Esophagus squamous epithelium (tissue), 5 donors: ENCODE measurements around the gene PLIN1. TPM values are rescaled to one million over a fixed set of nuclear protein-coding genes. Genes with fewer than 3 reads are reported as not detected.
"Not testable (repeated sequence)": the region's sequence is repeated elsewhere in the genome, so short reads cannot be mapped to it uniquely, and the experiment has no call there.

Experiments
- DNase-seq: peaks from one replicate; lab custom pipeline; 2025; lab: John Stamatoyannopoulos, UW
- H3K27ac ChIP-seq, 4 donors: fragments of 200-600 bp; sonication (generic); one replicate each; pipeline ENCODE4 v1.5.1; 2016 to 2019; ENCODE audit warnings: mild to moderate bottlenecking in 1 of 4
- H3K27me3 ChIP-seq, 4 donors: fragments of 200-600 bp; sonication (generic); 1 replicate in 3 of 4; 2 replicates in 1 of 4; pipeline versions ENCODE4 v1.5.1 to v1.6.0; 2017 to 2021; ENCODE audit warnings: antibody characterized with exemption in 1 of 4
- H3K36me3 ChIP-seq, 3 donors: fragments of 200-600 bp; sonication (generic); one replicate each; pipeline ENCODE4 v1.5.1; 2016 to 2019
- H3K4me1 ChIP-seq, 3 donors: fragments of 200-600 bp; sonication (generic); one replicate each; pipeline ENCODE4 v1.5.1; 2017 to 2019
- H3K4me3 ChIP-seq, 4 donors: fragments of 200-600 bp; sonication (generic); 1 replicate in 3 of 4; 2 replicates in 1 of 4; pipeline ENCODE4 v1.5.1; 2016 to 2019; ENCODE audit warnings: mild to moderate bottlenecking in 2 of 4, moderate library complexity in 1 of 4
- H3K9me3 ChIP-seq, 3 donors: fragments of 200-600 bp; sonication (generic); one replicate each; pipeline ENCODE4 v1.5.1; 2016 to 2019
- POLR2A ChIP-seq, 4 donors: fragments of 450-650 bp; IDR thresholded peaks; one replicate each; pipeline ENCODE4 v1.6.1; 2017; ENCODE audit warnings: antibody characterized with exemption in 4 of 4, mild to moderate bottlenecking in 4 of 4, moderate library complexity in 3 of 4
- WGBS, 2 donors: methylation state at CpG; one replicate each; pipeline ENCODE4 v1.1.5; 2018; 5-methylcytosine and 5-hydroxymethylcytosine counted together
- intact Hi-C: fragments of 100-400 bp; cut with DNase I; formaldehyde crosslinking; loops from one replicate; pipeline ENCODE4 v1.15.0; 2022
- total RNA-seq, 4 donors: library from RNA; depleted of rRNA; stranded (reverse); fragments of >200 nt; gene quantifications; one replicate each; pipeline ENCODE4 v1.1.0, GENCODE V29; 2016
- TF ChIP-seq, protein P1 (sequence below), 6 experiments: fragments of 450-650 bp in 4 of 6; fragments of 200-600 bp in 2 of 6; sonication (generic) in 2 of 6; IDR thresholded peaks; one replicate each; pipeline ENCODE4 v1.5.1; 2016 to 2019; ENCODE audit warnings: antibody characterized with exemption in 6 of 6, mild to moderate bottlenecking in 4 of 6, moderate library complexity in 4 of 6
- donor health status: DM: yes; HTN: yes; CAD: no.

Gene PLIN1
- total RNA-seq, 4 donors from 2014 or later, result 0.26 to 3.6 (median 0.91) TPM

DNA sequence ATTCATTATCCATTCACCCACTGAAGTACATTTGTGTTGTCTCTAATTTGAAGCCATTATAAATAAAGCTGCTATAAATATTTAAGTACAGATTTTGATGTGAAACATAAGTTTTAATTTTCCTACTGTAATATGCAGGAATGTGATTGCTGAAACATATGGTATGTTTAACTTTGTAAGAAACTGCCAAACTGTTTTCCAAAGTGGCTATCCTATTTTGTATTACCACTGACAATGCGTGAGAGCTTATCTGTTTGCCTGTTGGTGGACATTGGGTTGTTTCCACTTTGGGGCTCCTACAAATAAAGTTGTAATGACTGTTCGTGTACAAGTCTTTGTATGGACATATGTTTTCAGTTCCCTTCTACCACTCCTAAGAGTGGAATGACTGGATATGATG, 13.9 kb upstream of the PLIN1 start:
- TF ChIP-seq POLR2A (IDR thresholded peaks at IDR 0.05), result no peak
- TF ChIP-seq, protein P1, sequence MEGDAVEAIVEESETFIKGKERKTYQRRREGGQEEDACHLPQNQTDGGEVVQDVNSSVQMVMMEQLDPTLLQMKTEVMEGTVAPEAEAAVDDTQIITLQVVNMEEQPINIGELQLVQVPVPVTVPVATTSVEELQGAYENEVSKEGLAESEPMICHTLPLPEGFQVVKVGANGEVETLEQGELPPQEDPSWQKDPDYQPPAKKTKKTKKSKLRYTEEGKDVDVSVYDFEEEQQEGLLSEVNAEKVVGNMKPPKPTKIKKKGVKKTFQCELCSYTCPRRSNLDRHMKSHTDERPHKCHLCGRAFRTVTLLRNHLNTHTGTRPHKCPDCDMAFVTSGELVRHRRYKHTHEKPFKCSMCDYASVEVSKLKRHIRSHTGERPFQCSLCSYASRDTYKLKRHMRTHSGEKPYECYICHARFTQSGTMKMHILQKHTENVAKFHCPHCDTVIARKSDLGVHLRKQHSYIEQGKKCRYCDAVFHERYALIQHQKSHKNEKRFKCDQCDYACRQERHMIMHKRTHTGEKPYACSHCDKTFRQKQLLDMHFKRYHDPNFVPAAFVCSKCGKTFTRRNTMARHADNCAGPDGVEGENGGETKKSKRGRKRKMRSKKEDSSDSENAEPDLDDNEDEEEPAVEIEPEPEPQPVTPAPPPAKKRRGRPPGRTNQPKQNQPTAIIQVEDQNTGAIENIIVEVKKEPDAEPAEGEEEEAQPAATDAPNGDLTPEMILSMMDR (IDR thresholded peaks at IDR 0.05), result no peak

DNA sequence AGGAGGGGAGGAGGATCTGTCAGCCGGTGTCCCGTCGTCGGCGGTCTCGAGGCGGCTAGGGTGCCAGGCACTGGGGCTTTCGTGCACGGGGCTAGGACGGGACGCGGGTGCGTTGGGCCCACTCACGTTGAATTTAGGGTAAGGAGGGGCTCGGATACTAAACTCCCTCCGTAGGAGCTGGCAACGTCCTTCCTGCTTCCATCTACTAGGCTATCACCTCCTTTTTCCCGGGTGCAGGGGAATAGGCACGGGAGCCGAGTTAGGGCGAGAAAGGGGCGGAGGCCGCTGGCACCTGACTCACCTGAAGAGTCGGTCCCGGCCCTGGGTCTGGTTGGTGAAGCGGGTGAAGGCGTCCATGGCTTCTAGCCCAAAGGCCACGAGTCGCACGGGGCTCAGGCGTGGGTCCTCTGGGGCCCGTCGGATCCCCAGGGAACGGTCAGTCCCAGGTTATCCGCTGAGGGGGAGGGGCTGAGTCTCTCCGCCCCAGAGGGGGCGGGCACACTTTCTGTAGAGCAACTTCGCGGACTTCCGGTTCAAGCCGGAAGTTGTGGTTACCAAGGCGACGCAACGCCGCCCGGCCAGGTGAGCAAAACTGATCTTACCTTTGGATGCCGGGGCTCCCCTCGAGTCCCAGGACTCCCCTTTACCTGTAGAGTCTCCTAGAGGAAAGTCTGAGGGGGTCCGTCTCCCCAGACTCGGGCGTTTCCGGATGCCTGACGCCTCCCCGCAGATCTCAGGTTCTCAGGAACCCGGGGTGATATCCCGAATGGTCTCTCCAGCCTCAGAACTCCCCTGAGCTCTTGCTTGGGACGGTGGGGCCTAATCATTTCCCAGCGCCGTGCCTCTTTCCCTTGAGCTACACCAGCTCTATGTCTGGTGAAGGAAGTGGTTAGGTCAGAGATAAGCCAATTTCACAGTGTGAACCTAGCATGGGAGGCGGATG, 11.4 kb upstream of the PLIN1 start, which contains the start of the genes PEX11A and WDR93:
PEX11A (minus strand) TSS at position 479 of the 943 bp plus-strand sequence; CDS start at position 357, 122 bp downstream.
WDR93 (plus strand) TSS at position 536 of the 943 bp plus-strand sequence. CDS start 10,936 bp downstream, outside the sequence.
- H3K4me3 ChIP-seq, result peak within 1 kb of the TSS; percentile 41 to 95 (median 81)
- no peaks in the 10 kb centered on the region for H3K27me3 ChIP-seq
- 5 to 7% methylated on average over 10 to 13 of the region's 60 CpGs for whole genome bisulfite sequencing, 2 donors
- peak within 1 kb of the TSS; percentile 60 to 89 (median 72) for H3K27ac ChIP-seq
- H3K9me3 ChIP-seq, result no peaks in the 10 kb centered on the region
- TF ChIP-seq POLR2A (IDR thresholded peaks at IDR 0.05), result peak in 2 of 4 donors; percentile 12 to 44
- TF ChIP-seq, protein P1 (IDR thresholded peaks at IDR 0.05), result no peak
- intact Hi-C loops, result no loop called here
- H3K36me3 ChIP-seq, result peaks cover 0 to 11% (median 0%) of the 10 kb centered on the region in 3 donors
- H3K4me1 ChIP-seq, result peaks cover 5 to 30% (median 19%) of the 10 kb centered on the region in 3 donors
- DNase-seq, result peak; percentile 18

More for the DNA sequence above, 13.9 kb upstream of the PLIN1 start:
- H3K27me3 ChIP-seq, result no peaks in the 10 kb centered on the region
- H3K4me1 ChIP-seq, result peaks cover 5 to 27% (median 19%) of the 10 kb centered on the region in 3 donors
- H3K27ac ChIP-seq, result no peak overlapping the region
- no peaks in the 10 kb centered on the region for H3K9me3 ChIP-seq
- no peak overlapping the region for H3K4me3 ChIP-seq
- intact Hi-C loops, result no loop called here
- 20 to 25% methylated on average over 2 of the region's 2 CpGs for WGBS, 2 donors
- H3K36me3 ChIP-seq, result no peaks in the 10 kb centered on the region
- no peak for DNase-seq

DNA sequence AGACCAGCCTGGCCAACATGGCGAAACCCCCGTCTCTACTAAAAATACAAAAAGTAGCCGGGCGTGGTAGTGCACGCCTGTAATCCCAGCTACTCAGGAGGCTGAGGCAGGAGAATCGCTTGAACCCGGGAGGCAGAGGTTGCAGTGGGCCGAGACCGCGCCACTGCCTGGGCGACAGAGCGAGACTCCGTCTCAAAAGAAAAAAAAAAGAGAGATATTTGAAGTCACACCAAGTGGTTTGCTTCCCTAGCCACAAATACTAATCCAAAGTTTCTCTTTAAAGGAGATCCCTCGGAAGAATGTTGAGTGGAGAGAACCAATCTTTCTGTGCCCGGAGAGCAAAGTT, 10.7 kb upstream of the PLIN1 start:
- peak overlapping the region; percentile 60 to 89 (median 72) for H3K27ac ChIP-seq
- H3K4me3 ChIP-seq, result peak overlapping the region; percentile 41 to 95 (median 81)
- DNase-seq, intact Hi-C loops, H3K27me3 ChIP-seq, H3K9me3 ChIP-seq: not testable (repeated sequence)
- 28 to 30% methylated on average over 15 of the region's 15 CpGs for WGBS, 2 donors
- peaks cover 5 to 30% (median 19%) of the 10 kb centered on the region in 3 donors for H3K4me1 ChIP-seq
- H3K36me3 ChIP-seq, result peaks cover 0 to 11% (median 0%) of the 10 kb centered on the region in 3 donors

DNA sequence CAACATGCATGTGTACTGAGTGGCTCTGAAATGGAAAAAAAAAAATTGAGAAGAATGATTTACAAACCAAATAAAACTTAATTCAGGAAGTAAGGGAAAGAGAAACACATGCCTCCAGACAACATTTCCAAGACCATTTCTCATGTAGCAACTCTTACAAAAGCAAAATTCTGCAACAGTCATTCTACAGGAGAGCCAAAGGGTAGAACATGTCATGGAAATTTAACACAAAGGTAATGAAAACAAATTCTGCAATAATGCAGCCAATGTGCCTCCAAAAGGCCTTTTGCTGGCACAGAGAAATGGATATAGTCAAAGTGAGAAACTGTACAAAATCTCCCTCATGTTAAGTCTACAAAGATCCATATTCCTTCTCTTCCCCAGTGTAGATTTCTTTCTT, 7.4 kb upstream of the PLIN1 start:
- Histone ChIP-seq H3K9me3 (no peaks in the 10 kb centered on the region), H3K4me1 (peaks cover 5 to 30% (median 19%) of the 10 kb centered on the region in 3 donors), H3K27me3 (no peaks in the 10 kb centered on the region), H3K36me3 (peaks cover 0 to 35% (median 0%) of the 10 kb centered on the region in 3 donors), H3K27ac (no peak overlapping the region), H3K4me3 (no peak overlapping the region)
- intact Hi-C loops, result no loop called here
- TF ChIP-seq, protein P1 (IDR thresholded peaks at IDR 0.05), result no peak
- no peak for TF ChIP-seq POLR2A (IDR thresholded peaks at IDR 0.05)
- DNase-seq, result no peak

DNA sequence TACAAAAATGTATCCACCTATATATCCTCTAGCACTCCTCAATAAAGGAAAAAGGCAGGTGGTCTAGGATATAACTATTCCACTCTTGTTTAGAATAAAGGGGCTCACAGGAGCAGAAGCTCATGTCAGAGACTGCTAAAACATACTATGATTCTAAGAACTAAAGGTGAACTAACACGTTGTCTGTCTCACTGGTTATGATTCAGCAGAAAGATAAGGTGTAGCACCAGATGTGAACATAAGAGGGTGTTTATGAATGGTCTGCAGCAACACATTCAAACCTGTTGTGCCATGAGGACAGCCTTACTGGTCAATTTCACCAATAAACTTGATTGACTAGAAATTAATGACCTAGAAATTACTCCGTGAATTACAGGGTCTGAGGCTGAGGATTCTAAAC, 6.8 kb upstream of the PLIN1 start:
- no peak for DNase-seq
- Histone ChIP-seq H3K27me3 (no peaks in the 10 kb centered on the region), H3K9me3 (no peaks in the 10 kb centered on the region), H3K4me1 (peaks cover 6 to 32% (median 20%) of the 10 kb centered on the region in 3 donors), H3K36me3 (peaks cover 0 to 35% (median 0%) of the 10 kb centered on the region in 3 donors), H3K4me3 (no peak overlapping the region), H3K27ac (no peak overlapping the region)
- TF ChIP-seq POLR2A (IDR thresholded peaks at IDR 0.05), result no peak
- TF ChIP-seq, protein P1 (IDR thresholded peaks at IDR 0.05), result no peak
- 83 to 100% methylated on average over 2 of the region's 2 CpGs for WGBS, 2 donors
- intact Hi-C loops, result no loop called here
